ENCODE data around the gene OGFOD2.

Gene OGFOD2

GRCh38 chr12:122944605-122945592 lies 30.1 kb upstream of the OGFOD2 start:
- Histone ChIP-seq H3K27me3 (ENCODE audit: insufficient read depth, low read length) (no peaks in the 10 kb centered on the region), H3K9me3 (ENCODE audit: low read length) (no peaks in the 10 kb centered on the region), H2AFZ (ENCODE audit: low read depth, low read length) (no peak overlapping the region), H3K36me3 (ENCODE audit: insufficient read depth, low read length) (no peaks in the 10 kb centered on the region), H3K4me1 (ENCODE audit: insufficient read depth, low read length) (no peaks in the 10 kb centered on the region), H3K4me3 (ENCODE audit: low read length) (no peak overlapping the region)

- H3K4me3 ChIP-seq (ENCODE audit: low read length): no peak overlapping the region
- no peaks in the 10 kb centered on the region for H3K36me3 ChIP-seq (ENCODE audit: insufficient read depth, low read length)
- H3K4me1 ChIP-seq (ENCODE audit: insufficient read depth, low read length): no peaks in the 10 kb centered on the region
- no peaks in the 10 kb centered on the region for H3K9me3 ChIP-seq (ENCODE audit: low read length)
- no peak overlapping the region for H2AFZ ChIP-seq (ENCODE audit: low read depth, low read length)
- H3K27me3 ChIP-seq (ENCODE audit: insufficient read depth, low read length): no peaks in the 10 kb centered on the region
Observed at GRCh38 chr12:122946690-122947341, 28.2 kb upstream of the OGFOD2 start.

GRCh38 chr12:122947352-122947792 lies 27.7 kb upstream of the OGFOD2 start:
- Histone ChIP-seq H3K9me3 (ENCODE audit: low read length) (no peaks in the 10 kb centered on the region), H3K27me3 (ENCODE audit: insufficient read depth, low read length) (no peaks in the 10 kb centered on the region), H2AFZ (ENCODE audit: low read depth, low read length) (no peak overlapping the region), H3K4me3 (ENCODE audit: low read length) (no peak overlapping the region), H3K36me3 (ENCODE audit: insufficient read depth, low read length) (no peaks in the 10 kb centered on the region), H3K4me1 (ENCODE audit: insufficient read depth, low read length) (no peaks in the 10 kb centered on the region)

GRCh38 chr12:122948605-122949004 lies 26.4 kb upstream of the OGFOD2 start:
- Histone ChIP-seq H3K4me3 (ENCODE audit: low read length) (no peak overlapping the region), H3K36me3 (ENCODE audit: insufficient read depth, low read length) (no peaks in the 10 kb centered on the region), H3K27me3 (ENCODE audit: insufficient read depth, low read length) (no peaks in the 10 kb centered on the region), H3K9me3 (ENCODE audit: low read length) (no peaks in the 10 kb centered on the region), H3K4me1 (ENCODE audit: insufficient read depth, low read length) (no peaks in the 10 kb centered on the region), H2AFZ (ENCODE audit: low read depth, low read length) (no peak overlapping the region)

- Histone ChIP-seq H3K4me3 (ENCODE audit: low read length) (no peak overlapping the region), H3K4me1 (ENCODE audit: insufficient read depth, low read length) (no peaks in the 10 kb centered on the region), H3K36me3 (ENCODE audit: insufficient read depth, low read length) (no peaks in the 10 kb centered on the region), H3K27me3 (ENCODE audit: insufficient read depth, low read length) (no peaks in the 10 kb centered on the region), H3K9me3 (ENCODE audit: low read length) (no peaks in the 10 kb centered on the region), H2AFZ (ENCODE audit: low read depth, low read length) (no peak overlapping the region)
Observed at GRCh38 chr12:122949405-122949804, 25.6 kb upstream of the OGFOD2 start.

- H3K4me3 ChIP-seq (ENCODE audit: low read length): no peak overlapping the region
- H3K27me3 ChIP-seq (ENCODE audit: insufficient read depth, low read length): no peaks in the 10 kb centered on the region
- H3K9me3 ChIP-seq (ENCODE audit: low read length): no peaks in the 10 kb centered on the region
- no peaks in the 10 kb centered on the region for H3K4me1 ChIP-seq (ENCODE audit: insufficient read depth, low read length)
- no peak overlapping the region for H2AFZ ChIP-seq (ENCODE audit: low read depth, low read length)
- no peaks in the 10 kb centered on the region for H3K36me3 ChIP-seq (ENCODE audit: insufficient read depth, low read length)
Observed at GRCh38 chr12:122949816-122950675, 25.0 kb upstream of the OGFOD2 start.

- H2AFZ ChIP-seq (ENCODE audit: low read depth, low read length): no peak overlapping the region
- no peaks in the 10 kb centered on the region for H3K36me3 ChIP-seq (ENCODE audit: insufficient read depth, low read length)
- H3K9me3 ChIP-seq (ENCODE audit: low read length): no peaks in the 10 kb centered on the region
Observed at GRCh38 chr12:122951406-122951805, 23.6 kb upstream of the OGFOD2 start.

GRCh38 chr12:122951979-122952892 lies 22.8 kb upstream of the OGFOD2 start:
- H3K36me3 ChIP-seq (ENCODE audit: insufficient read depth, low read length): no peaks in the 10 kb centered on the region
- H2AFZ ChIP-seq (ENCODE audit: low read depth, low read length): no peak overlapping the region
- no peaks in the 10 kb centered on the region for H3K4me1 ChIP-seq (ENCODE audit: insufficient read depth, low read length)
- H3K9me3 ChIP-seq (ENCODE audit: low read length): no peaks in the 10 kb centered on the region
- H3K27me3 ChIP-seq (ENCODE audit: insufficient read depth, low read length): no peaks in the 10 kb centered on the region
- no peak overlapping the region for H3K4me3 ChIP-seq (ENCODE audit: low read length)

More at GRCh38 chr12:122951406-122951805, 23.6 kb upstream of the OGFOD2 start:
- Histone ChIP-seq H3K4me1 (ENCODE audit: insufficient read depth, low read length) (no peaks in the 10 kb centered on the region), H3K4me3 (ENCODE audit: low read length) (no peak overlapping the region), H3K27me3 (ENCODE audit: insufficient read depth, low read length) (no peaks in the 10 kb centered on the region)

GRCh38 chr12:122955156-122955555 lies 19.9 kb upstream of the OGFOD2 start:
- H3K9me3 ChIP-seq (ENCODE audit: low read length): no peaks in the 10 kb centered on the region
- no peaks in the 10 kb centered on the region for H3K27me3 ChIP-seq (ENCODE audit: insufficient read depth, low read length)
- peaks cover 2% of the 10 kb centered on the region for H3K36me3 ChIP-seq (ENCODE audit: insufficient read depth, low read length)
- no peak overlapping the region for H2AFZ ChIP-seq (ENCODE audit: low read depth, low read length)
- no peaks in the 10 kb centered on the region for H3K4me1 ChIP-seq (ENCODE audit: insufficient read depth, low read length)
- no peak overlapping the region for H3K4me3 ChIP-seq (ENCODE audit: low read length)

GRCh38 chr12:122956035-122956434 lies 19.0 kb upstream of the OGFOD2 start:
- Histone ChIP-seq H2AFZ (ENCODE audit: low read depth, low read length) (no peak overlapping the region), H3K27me3 (ENCODE audit: insufficient read depth, low read length) (no peaks in the 10 kb centered on the region), H3K4me1 (ENCODE audit: insufficient read depth, low read length) (no peaks in the 10 kb centered on the region), H3K36me3 (ENCODE audit: insufficient read depth, low read length) (peaks cover 4% of the 10 kb centered on the region), H3K4me3 (ENCODE audit: low read length) (no peak overlapping the region), H3K9me3 (ENCODE audit: low read length) (no peaks in the 10 kb centered on the region)

- no peaks in the 10 kb centered on the region for H3K9me3 ChIP-seq (ENCODE audit: low read length)
- H3K4me1 ChIP-seq (ENCODE audit: insufficient read depth, low read length): no peaks in the 10 kb centered on the region
- no peaks in the 10 kb centered on the region for H3K27me3 ChIP-seq (ENCODE audit: insufficient read depth, low read length)
- H3K36me3 ChIP-seq (ENCODE audit: insufficient read depth, low read length): peaks cover 4% of the 10 kb centered on the region
- no peak overlapping the region for H2AFZ ChIP-seq (ENCODE audit: low read depth, low read length)
- no peak overlapping the region for H3K4me3 ChIP-seq (ENCODE audit: low read length)
Observed at GRCh38 chr12:122958198-122958888, 16.7 kb upstream of the OGFOD2 start.

All from neuron (in vitro differentiated cells).